ENCODE results near the gene ZNF136. TPM values are rescaled to one million over a fixed set of nuclear protein-coding genes. Genes with fewer than 3 reads are reported as not detected.

Gene ZNF136
- total and polyA plus RNA-seq, 2 experiments from 2014 or later = 5.6 to 6.7 TPM

- Histone ChIP-seq H3K27me3 (ENCODE audit: insufficient read depth) (no peaks in the 10 kb centered on the region), H3K4me1 (ENCODE audit: insufficient read depth) (no peaks in the 10 kb centered on the region), H2AFZ (no peak overlapping the region; the same call in 1 of the 2 replicates), H3K27ac (ENCODE audit: low read depth) (peak overlapping the region; percentile 57; the same call in 1 of the 2 replicates), H3K9me2 (ENCODE audit: insufficient read depth) (no peaks in the 10 kb centered on the region), H3K79me2 (replicated peaks; ENCODE audit: insufficient read depth) (peaks cover 30% of the 10 kb centered on the region), H3K36me3 (ENCODE audit: insufficient read depth) (peaks cover 8% of the 10 kb centered on the region), H4K20me1 (replicated peaks; ENCODE audit: insufficient read depth) (peaks cover 4% of the 10 kb centered on the region; the same call in 1 of the 2 replicates), H3K4me2 (peak overlapping the region; percentile 68), H3F3A (replicated peaks; ENCODE audit: low read depth) (no peaks in the 10 kb centered on the region), H3K4me3 (peak overlapping the region; percentile 65)
- TF ChIP-seq ZNF114 (CRISPR knock-in tag; IDR thresholded peaks at IDR 0.05) (no peak), ETS1 (IDR thresholded peaks at IDR 0.05) (no peak), EZH2phosphoT487 (IDR thresholded peaks at IDR 0.05; ENCODE audit: unreplicated experiment) (no peak), CREB1 (CRISPR knock-in tag; IDR thresholded peaks at IDR 0.05; ENCODE audit: low read depth) (no peak), CTCF (conservative IDR thresholded peaks at IDR 0.05; ENCODE audit: low read depth in 2 of 2) (peak in 1 of 2 experiments; percentile 20; a peak in 1 of 4 replicates), STAT1 (IDR thresholded peaks at IDR 0.05; ENCODE audit: unreplicated experiment) (no peak), POLR2AphosphoS5 (IDR thresholded peaks at IDR 0.05; ENCODE audit: low read depth) (peak; percentile 82)
- H3K9me3 Mint-ChIP-seq = peaks cover 92% of the 10 kb centered on the region
- H3K4me1 Mint-ChIP-seq = no peaks in the 10 kb centered on the region
- peak; percentile 95 for DNase-seq (ENCODE audit: low spot score)
- peaks cover 69% of the 10 kb centered on the region for H3K36me3 Mint-ChIP-seq (ENCODE audit: low read depth)
- H3K4me3 Mint-ChIP-seq = peak overlapping the region; percentile 23; the same call in 1 of the 3 replicates
- H3K27ac Mint-ChIP-seq = no peak overlapping the region
- peak; percentile 63 for ATAC-seq
- H3K27me3 Mint-ChIP-seq (ENCODE audit: insufficient read depth, low read depth, poor library complexity) = peaks cover 3% of the 10 kb centered on the region
Measured at GRCh38 chr19:12194827-12195731, 32.2 kb downstream of the ZNF136 start.

- Histone ChIP-seq H3K79me2 (replicated peaks; ENCODE audit: insufficient read depth) (peaks cover 32% of the 10 kb centered on the region), H3K27ac (ENCODE audit: low read depth) (no peak overlapping the region), H3K27me3 (ENCODE audit: insufficient read depth) (no peaks in the 10 kb centered on the region), H3K9me2 (ENCODE audit: insufficient read depth) (no peaks in the 10 kb centered on the region), H4K20me1 (replicated peaks; ENCODE audit: insufficient read depth) (peaks cover 7% of the 10 kb centered on the region; the same call in 1 of the 2 replicates), H3K4me3 (no peak overlapping the region), H2AFZ (no peak overlapping the region), H3K4me1 (ENCODE audit: insufficient read depth) (no peaks in the 10 kb centered on the region), H3K36me3 (ENCODE audit: insufficient read depth) (peaks cover 6% of the 10 kb centered on the region; the same call in 1 of the 2 replicates), H3K4me2 (no peak overlapping the region), H3F3A (replicated peaks; ENCODE audit: low read depth) (no peaks in the 10 kb centered on the region)
- Mint-ChIP-seq H3K4me3 (no peak overlapping the region), H3K9me3 (peaks cover 95% of the 10 kb centered on the region), H3K36me3 (ENCODE audit: low read depth) (peaks cover 63% of the 10 kb centered on the region), H3K27me3 (ENCODE audit: insufficient read depth, low read depth, poor library complexity) (peaks cover 3% of the 10 kb centered on the region), H3K27ac (no peak overlapping the region), H3K4me1 (no peaks in the 10 kb centered on the region)
- no peak for DNase-seq (ENCODE audit: low spot score)
- ATAC-seq = no peak
- TF ChIP-seq CTCF (conservative IDR thresholded peaks at IDR 0.05; ENCODE audit: low read depth in 2 of 2) (no peak), STAT1 (IDR thresholded peaks at IDR 0.05; ENCODE audit: unreplicated experiment) (no peak), ZNF331 (CRISPR knock-in tag; IDR thresholded peaks at IDR 0.05; ENCODE audit: low read depth) (no peak), POLR2AphosphoS5 (IDR thresholded peaks at IDR 0.05; ENCODE audit: low read depth) (no peak)
Measured at GRCh38 chr19:12198136-12198535, 35.2 kb downstream of the ZNF136 start.

All from GM23338 (cell line).